ENCODE results near the gene MT1B. TPM values are rescaled to one million over a fixed set of nuclear protein-coding genes. Genes with fewer than 3 reads are reported as not detected.
A peak's percentile ranks its signal among the peaks of the same experiment; 100 is the strongest.

Gene MT1B
- total and polyA plus RNA-seq, 3 experiments from 2014 or later = not detected

DNA sequence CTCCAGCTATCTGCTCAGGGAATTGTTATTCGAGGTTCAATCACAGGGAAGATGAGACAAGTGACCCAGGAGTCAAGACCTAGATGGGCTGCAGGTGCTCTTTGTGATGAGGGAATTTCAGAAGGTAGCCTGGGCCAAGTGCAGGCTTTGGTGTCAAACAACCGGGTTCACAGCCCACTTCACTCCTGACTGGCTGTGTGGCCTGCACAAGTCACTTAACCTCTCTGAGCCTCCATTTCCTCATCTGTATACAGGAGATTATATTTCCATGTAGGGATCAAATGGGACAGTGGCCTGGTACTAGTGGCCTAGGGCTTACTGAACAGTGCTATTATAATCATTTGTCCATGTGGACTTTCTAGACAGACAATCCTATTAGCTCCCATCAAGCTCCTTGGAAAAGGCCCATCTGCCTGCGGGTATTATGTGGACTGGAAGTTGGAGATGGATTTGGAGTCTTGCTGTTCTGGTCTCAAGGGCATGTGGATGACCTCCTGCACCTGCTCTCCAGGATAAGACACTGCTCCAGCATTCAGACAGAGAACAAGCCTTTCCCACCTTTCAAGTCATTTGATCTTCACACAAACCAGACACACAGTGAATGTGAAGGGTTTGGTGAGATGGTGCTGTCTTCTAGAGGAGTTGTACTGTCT lies 27.5 kb downstream of the MT1B start:
- ChIA-PET POLR2A (no interaction called here), CTCF (interaction anchor here (3.8 kb wide), 1 partner anchor 23 kb away, joined by 21 read pairs; no protein-coding TSS in a partner anchor)
- H3K4me3 Mint-ChIP-seq = peak overlapping the region in 1 of 7 donors; percentile 0
- DNase-seq = no peak
- H3K4me1 ChIP-seq (ENCODE audit: insufficient read depth, low read length) = peaks cover 21% of the 10 kb centered on the region
- H3K9me3 Mint-ChIP-seq = no peaks in the 10 kb centered on the region
- peaks cover under 1 to 5% of the 10 kb centered on the region in 2 donors for H3K27me3 Mint-ChIP-seq
- H3K36me3 Mint-ChIP-seq = peaks cover 0 to 3% (median 1%) of the 10 kb centered on the region in 3 donors
- H3K4me3 ChIP-seq (ENCODE audit: low read length) = no peak overlapping the region
- peak overlapping the region in 1 of 8 donors; percentile 51 for H3K27ac Mint-ChIP-seq
- H3K27ac ChIP-seq (ENCODE audit: low read depth, low read length) = no peak overlapping the region
- no peaks in the 10 kb centered on the region for H3K36me3 ChIP-seq (ENCODE audit: insufficient read depth, low read length)
- H3K9me3 ChIP-seq (ENCODE audit: low read length) = no peaks in the 10 kb centered on the region
- H3K4me1 Mint-ChIP-seq = peaks cover 34 to 36% (median 34%) of the 10 kb centered on the region in 3 donors
- H3K27me3 ChIP-seq (ENCODE audit: insufficient read depth, low read length, poor library complexity, severe bottlenecking) = no peaks in the 10 kb centered on the region

DNA sequence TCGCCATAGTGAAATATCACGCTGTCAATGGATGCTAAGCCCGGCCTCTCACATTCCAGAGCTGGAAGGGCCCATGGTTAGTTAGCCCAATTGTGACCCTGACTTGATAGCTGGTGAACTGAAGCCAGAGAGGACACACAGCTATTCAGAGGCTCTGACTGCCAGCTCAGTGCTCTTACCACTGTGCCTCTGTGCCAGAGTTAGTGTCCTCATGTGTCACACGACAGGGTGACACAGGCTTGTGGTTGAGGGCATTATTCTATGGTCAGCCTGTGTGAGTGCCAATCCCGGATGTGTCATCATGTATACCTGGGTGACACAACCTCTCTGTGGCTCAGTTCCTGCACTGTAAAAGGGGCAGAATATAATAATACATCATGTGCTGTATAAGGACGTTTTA lies 28.1 kb downstream of the MT1B start:
- POLR2A ChIA-PET = no interaction called here

DNA sequence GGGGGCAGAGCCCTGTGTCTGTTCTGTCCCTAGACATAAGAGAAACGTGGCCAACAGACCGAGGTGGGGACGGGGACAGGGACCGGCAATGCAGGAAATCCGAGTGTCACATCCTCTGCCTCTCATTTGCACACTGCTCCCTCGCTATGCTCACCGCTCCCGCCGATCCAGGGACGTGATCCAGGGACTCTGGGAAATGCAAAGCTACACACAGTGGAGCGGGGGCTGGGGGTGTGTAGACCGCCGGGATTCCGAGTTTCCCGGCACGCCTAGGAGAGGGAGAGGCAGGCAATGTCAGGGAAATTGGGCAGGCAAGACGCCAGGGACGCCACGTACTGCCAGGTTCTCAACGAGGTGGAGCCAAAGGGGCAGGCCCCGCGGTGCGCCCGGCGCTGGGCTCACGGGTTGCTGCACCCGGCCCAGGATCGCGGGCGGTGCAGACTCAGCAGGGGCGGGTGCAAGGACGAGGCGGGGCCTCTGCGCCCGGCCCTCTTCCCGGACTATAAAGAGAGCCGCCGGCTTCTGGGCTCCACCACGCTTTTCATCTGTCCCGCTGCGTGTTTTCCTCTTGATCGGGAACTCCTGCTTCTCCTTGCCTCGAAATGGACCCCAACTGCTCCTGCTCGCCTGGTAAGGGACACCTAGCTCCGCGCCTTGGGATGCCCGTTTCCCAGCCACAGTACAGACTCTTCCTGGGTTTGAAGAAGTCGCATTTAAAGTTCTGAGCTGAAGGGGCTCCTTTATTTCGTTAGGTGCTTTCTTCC lies 30.4 kb downstream of the MT1B start, which contains the start of gene MT1X:
MT1X (plus strand) TSS at position 532 of the 764 bp plus-strand sequence; CDS start at position 603, 71 bp downstream.
- peaks cover 0 to 3% (median 0%) of the 10 kb centered on the region in 5 donors for H3K9me3 Mint-ChIP-seq
- Histone ChIP-seq H3K4me3 (ENCODE audit: low read length) (peak within 1 kb of the TSS; percentile 86), H3K9me3 (ENCODE audit: low read length) (no peaks in the 10 kb centered on the region), H3K4me1 (ENCODE audit: insufficient read depth, low read length) (peaks cover 17% of the 10 kb centered on the region), H3K27me3 (ENCODE audit: insufficient read depth, low read length, poor library complexity, severe bottlenecking) (no peaks in the 10 kb centered on the region), H3K27ac (ENCODE audit: low read depth, low read length) (peak within 1 kb of the TSS; percentile 70), H3K36me3 (ENCODE audit: insufficient read depth, low read length) (no peaks in the 10 kb centered on the region)
- ChIA-PET CTCF (interaction anchor here (1.3 to 1.9 kb wide), 5 partner anchors 9 to 38 kb away, joined by 3 to 7 read pairs (median 4); no protein-coding TSS in a partner anchor), POLR2A (interaction anchor here (0.7 to 1.9 kb wide), 10 partner anchors 20 to 250 kb away, joined by 3 to 7 read pairs (median 4); partner anchors contain the start of genes HERPUD1, MT1E, MT1F and MT2A)
- peaks cover 3 to 6% (median 6%) of the 10 kb centered on the region in 3 donors for H3K36me3 Mint-ChIP-seq
- peak within 1 kb of the TSS; percentile 94 to 98 (median 97) for H3K4me3 Mint-ChIP-seq
- no peaks in the 10 kb centered on the region for H3K27me3 Mint-ChIP-seq
- peaks cover 26 to 29% (median 27%) of the 10 kb centered on the region in 3 donors for H3K4me1 Mint-ChIP-seq
- peak within 1 kb of the TSS; percentile 90 to 98 (median 97) for H3K27ac Mint-ChIP-seq
- peak; percentile 72 to 93 (median 86) for DNase-seq

More for the DNA sequence above, 28.1 kb downstream of the MT1B start:
- Histone ChIP-seq H3K27ac (ENCODE audit: low read depth, low read length) (no peak overlapping the region), H3K36me3 (ENCODE audit: insufficient read depth, low read length) (no peaks in the 10 kb centered on the region), H3K27me3 (ENCODE audit: insufficient read depth, low read length, poor library complexity, severe bottlenecking) (no peaks in the 10 kb centered on the region), H3K4me1 (ENCODE audit: insufficient read depth, low read length) (peaks cover 21% of the 10 kb centered on the region), H3K9me3 (ENCODE audit: low read length) (no peaks in the 10 kb centered on the region), H3K4me3 (ENCODE audit: low read length) (no peak overlapping the region)
- CTCF ChIA-PET = no interaction called here
- peak overlapping the region in 1 of 7 donors; percentile 0 for H3K4me3 Mint-ChIP-seq
- no peaks in the 10 kb centered on the region for H3K9me3 Mint-ChIP-seq
- H3K36me3 Mint-ChIP-seq = peaks cover 0 to 3% (median 3%) of the 10 kb centered on the region in 3 donors
- H3K27ac Mint-ChIP-seq = peak overlapping the region in 4 of 8 donors; percentile 19 to 75 (median 38)
- DNase-seq = no peak
- peaks cover 0 to 5% of the 10 kb centered on the region in 2 donors for H3K27me3 Mint-ChIP-seq
- peaks cover 37 to 41% (median 38%) of the 10 kb centered on the region in 3 donors for H3K4me1 Mint-ChIP-seq

DNA sequence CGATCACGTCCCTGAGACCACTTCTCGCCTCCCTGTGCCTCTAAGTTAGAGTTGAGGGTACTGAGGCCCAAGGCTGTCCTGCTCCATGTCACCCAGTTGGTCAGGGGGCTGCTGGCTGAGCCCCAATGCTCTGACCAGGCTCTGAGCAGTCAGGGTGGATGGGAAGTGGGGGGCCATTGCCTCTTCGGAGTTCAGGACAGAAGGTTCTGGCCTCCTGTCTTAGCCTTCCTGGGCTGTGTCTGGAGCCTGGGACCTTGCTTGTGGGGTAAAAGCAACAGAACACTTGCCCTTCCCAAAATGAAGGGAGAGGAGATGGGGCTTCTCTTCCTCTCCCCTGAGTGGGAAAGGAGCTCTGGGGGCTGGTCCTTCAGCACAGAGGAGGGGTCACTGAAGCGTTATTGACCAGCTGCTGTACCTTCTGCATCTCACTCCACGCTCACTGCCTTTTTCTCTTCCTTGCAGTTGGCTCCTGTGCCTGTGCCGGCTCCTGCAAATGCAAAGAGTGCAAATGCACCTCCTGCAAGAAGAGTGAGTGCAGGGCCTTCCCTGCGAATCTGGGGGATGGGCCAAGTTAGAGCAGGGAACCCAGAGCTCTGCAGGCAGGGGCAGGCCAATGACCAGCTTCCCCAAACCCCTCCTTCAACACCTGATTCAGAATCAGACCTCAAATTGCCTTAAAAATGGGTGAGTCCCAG lies 31.2 kb downstream of the MT1B start:
- peak overlapping the region; percentile 86 for H3K4me3 ChIP-seq (ENCODE audit: low read length)
- no peaks in the 10 kb centered on the region for H3K36me3 ChIP-seq (ENCODE audit: insufficient read depth, low read length)
- Mint-ChIP-seq H3K4me1 (peaks cover 26 to 29% (median 27%) of the 10 kb centered on the region in 3 donors), H3K36me3 (peaks cover 3 to 6% (median 6%) of the 10 kb centered on the region in 3 donors), H3K27ac (peak overlapping the region; percentile 90 to 98 (median 97)), H3K4me3 (peak overlapping the region; percentile 94 to 98 (median 97)), H3K9me3 (peaks cover 0 to 3% (median 0%) of the 10 kb centered on the region in 5 donors), H3K27me3 (no peaks in the 10 kb centered on the region)
- no peak for DNase-seq
- no peaks in the 10 kb centered on the region for H3K9me3 ChIP-seq (ENCODE audit: low read length)
- CTCF ChIA-PET = interaction anchor here (1.3 to 1.9 kb wide), 6 partner anchors 9 to 106 kb away, joined by 3 to 7 read pairs (median 4); no protein-coding TSS in a partner anchor
- no peaks in the 10 kb centered on the region for H3K27me3 ChIP-seq (ENCODE audit: insufficient read depth, low read length, poor library complexity, severe bottlenecking)
- POLR2A ChIA-PET = interaction anchor here (0.7 to 1.9 kb wide), 10 partner anchors 19 to 249 kb away, joined by 3 to 7 read pairs (median 4); partner anchors contain the start of genes HERPUD1, MT1E, MT1F and MT2A
- peaks cover 17% of the 10 kb centered on the region for H3K4me1 ChIP-seq (ENCODE audit: insufficient read depth, low read length)
- H3K27ac ChIP-seq (ENCODE audit: low read depth, low read length) = peak overlapping the region; percentile 70

DNA sequence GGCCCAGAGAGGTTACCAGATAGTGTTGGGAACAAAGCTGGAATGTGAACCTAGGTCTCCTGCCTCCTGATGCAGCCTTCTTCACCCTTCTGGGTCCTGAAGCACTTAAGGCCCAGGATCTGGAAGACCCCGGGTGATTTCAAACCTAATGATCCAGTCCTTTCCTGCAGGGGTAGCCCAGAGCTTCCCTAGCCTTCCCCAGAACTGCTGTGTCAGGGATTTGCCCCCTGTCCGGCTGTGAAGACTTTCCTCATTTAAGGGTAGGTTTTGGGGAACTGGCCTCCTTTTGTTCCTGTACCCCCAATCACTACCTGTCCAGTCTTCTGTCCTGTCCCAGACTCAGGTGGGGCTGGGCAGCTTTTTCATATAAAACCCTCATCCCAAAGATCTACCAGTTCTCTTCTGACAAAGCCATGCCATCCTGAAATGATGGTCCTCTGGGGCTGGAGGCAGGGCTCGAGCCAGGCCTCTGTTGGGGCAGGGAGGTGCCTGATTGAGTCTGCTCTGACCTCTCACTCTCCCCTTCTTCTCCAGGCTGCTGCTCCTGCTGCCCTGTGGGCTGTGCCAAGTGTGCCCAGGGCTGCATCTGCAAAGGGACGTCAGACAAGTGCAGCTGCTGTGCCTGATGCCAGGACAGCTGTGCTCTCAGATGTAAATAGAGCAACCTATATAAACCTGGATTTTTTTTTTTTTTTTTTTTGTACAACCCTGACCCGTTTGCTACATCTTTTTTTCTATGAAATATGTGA lies 31.9 kb downstream of the MT1B start:
- Histone ChIP-seq H3K36me3 (ENCODE audit: insufficient read depth, low read length) (no peaks in the 10 kb centered on the region), H3K27me3 (ENCODE audit: insufficient read depth, low read length, poor library complexity, severe bottlenecking) (no peaks in the 10 kb centered on the region), H3K9me3 (ENCODE audit: low read length) (no peaks in the 10 kb centered on the region), H3K27ac (ENCODE audit: low read depth, low read length) (no peak overlapping the region), H3K4me1 (ENCODE audit: insufficient read depth, low read length) (peaks cover 17% of the 10 kb centered on the region), H3K4me3 (ENCODE audit: low read length) (peak overlapping the region; percentile 86)
- Mint-ChIP-seq H3K4me3 (peak overlapping the region; percentile 94 to 98 (median 97)), H3K9me3 (peaks cover 0 to 3% (median 0%) of the 10 kb centered on the region in 5 donors), H3K4me1 (peaks cover 26 to 29% (median 27%) of the 10 kb centered on the region in 3 donors), H3K27ac (peak overlapping the region in 5 of 8 donors; percentile 41 to 90 (median 66)), H3K27me3 (no peaks in the 10 kb centered on the region), H3K36me3 (peaks cover 3 to 6% (median 6%) of the 10 kb centered on the region in 3 donors)
- POLR2A ChIA-PET = interaction anchor here (0.7 to 1.9 kb wide), 7 partner anchors 26 to 412 kb away, joined by 3 to 10 read pairs (median 6); partner anchors contain the start of genes HERPUD1, MT1E, MT1F and MT2A
- CTCF ChIA-PET = interaction anchor here (1.3 to 1.9 kb wide), 5 partner anchors 10 to 106 kb away, joined by 3 to 7 read pairs (median 4); no protein-coding TSS in a partner anchor
- no peak for DNase-seq

DNA sequence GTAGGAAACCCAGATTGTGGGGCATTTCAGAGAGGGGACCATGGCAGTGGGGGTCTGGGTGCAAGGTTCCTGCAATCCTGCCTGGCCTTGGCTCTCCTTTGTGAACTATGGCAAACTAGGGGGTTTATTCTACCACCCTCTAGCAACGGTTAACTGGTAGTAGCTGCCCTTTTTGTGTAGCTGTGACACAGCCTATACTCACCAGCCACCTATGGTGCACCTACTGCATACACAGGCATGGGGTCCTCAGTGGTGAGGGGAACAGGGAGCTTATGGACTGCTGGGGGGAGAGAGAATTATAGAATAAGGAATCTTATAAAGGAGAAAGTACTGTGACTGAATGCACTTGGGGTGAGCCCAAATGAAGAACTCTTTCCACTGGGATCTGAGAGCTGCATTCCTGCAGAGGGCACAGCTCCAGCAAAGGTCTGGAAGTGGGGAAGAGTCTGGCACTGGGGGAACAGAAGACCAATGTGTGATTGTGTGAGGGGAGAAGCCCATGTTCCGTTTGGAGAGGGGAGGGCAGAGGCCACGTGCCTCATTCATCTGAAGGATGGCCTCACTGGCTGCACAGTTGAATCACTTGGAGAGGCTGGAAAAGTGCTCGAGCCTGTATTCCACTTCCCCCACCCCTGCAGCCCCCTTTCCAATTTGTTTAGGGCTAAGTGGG lies 32.7 kb downstream of the MT1B start:
- ChIA-PET CTCF (interaction anchor here (1.3 kb wide), 1 partner anchor 107 kb away, joined by 3 read pairs; no protein-coding TSS in a partner anchor), POLR2A (no interaction called here)
- peaks cover 17% of the 10 kb centered on the region for H3K4me1 ChIP-seq (ENCODE audit: insufficient read depth, low read length)
- peak overlapping the region in 2 of 8 donors; percentile 15 to 66 for H3K27ac Mint-ChIP-seq
- no peaks in the 10 kb centered on the region for H3K27me3 ChIP-seq (ENCODE audit: insufficient read depth, low read length, poor library complexity, severe bottlenecking)
- no peak for DNase-seq
- H3K4me1 Mint-ChIP-seq = peaks cover 26 to 29% (median 27%) of the 10 kb centered on the region in 3 donors
- peaks cover 0 to 3% (median 0%) of the 10 kb centered on the region in 5 donors for H3K9me3 Mint-ChIP-seq
- peak overlapping the region in 6 of 7 donors; percentile 61 to 97 (median 96) for H3K4me3 Mint-ChIP-seq
- H3K36me3 ChIP-seq (ENCODE audit: insufficient read depth, low read length) = no peaks in the 10 kb centered on the region
- H3K4me3 ChIP-seq (ENCODE audit: low read length) = no peak overlapping the region
- no peak overlapping the region for H3K27ac ChIP-seq (ENCODE audit: low read depth, low read length)
- no peaks in the 10 kb centered on the region for H3K27me3 Mint-ChIP-seq
- peaks cover 3 to 6% (median 6%) of the 10 kb centered on the region in 3 donors for H3K36me3 Mint-ChIP-seq
- no peaks in the 10 kb centered on the region for H3K9me3 ChIP-seq (ENCODE audit: low read length)
